Ramos (cell line): ENCODE data around the gene SMIM7.
"Not testable (repeated sequence)": the region's sequence is repeated elsewhere in the genome, so short reads cannot be mapped to it uniquely, and the experiment has no call there.

Experiments used
- in situ Hi-C: fragments of 300-500 bp; cut with MboI; formaldehyde crosslinking; loops from one replicate; pipeline ENCODE4 v1.14.3; 2022; ENCODE audit warnings: low sequenced_read_pairs; ENCODE audit not compliant: unreplicated experiment

Gene SMIM7

DNA sequence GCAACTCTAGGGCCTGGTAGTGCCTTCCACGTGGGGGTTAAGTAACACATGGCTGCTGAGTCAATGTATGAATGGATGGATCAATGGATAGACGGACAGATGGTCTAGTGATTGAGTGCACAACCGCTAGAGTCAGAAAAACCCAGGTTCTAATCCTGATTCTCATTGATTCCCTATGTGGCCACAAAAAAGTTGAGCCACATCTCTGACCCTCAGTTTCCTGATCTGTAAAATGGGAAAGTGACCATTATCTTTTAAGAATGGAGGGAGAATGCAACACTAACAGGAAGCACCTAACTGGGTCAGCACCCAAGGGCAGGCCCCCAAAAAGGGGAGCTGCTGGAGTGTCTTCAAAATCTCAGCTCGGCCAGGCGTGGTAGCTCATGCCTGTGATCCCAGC is 2.6 kb downstream of the SMIM7 start:
- in situ Hi-C loops = no loop called here

DNA sequence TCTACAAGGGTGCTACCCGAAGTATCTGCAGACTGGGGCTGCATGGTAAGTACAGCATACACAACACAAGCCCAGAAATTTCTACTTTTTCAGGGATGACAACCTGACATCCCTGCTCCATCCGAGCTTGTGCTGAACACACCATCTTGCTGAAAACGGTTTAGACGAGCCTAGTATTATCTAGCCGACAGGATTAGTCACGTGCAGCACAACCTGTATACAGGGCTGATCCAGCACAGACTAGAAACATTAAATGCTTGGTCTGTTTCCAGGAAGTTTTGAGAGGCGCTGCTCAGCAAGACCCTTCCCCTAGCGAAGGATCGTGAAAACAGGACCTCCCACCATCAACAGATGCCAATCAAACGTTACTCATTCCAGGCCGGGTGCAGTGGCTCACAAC is 4.2 kb downstream of the SMIM7 start:
- in situ Hi-C loops = no loop called here

GRCh38 chr19:16654627-16655026 is 5.3 kb downstream of the SMIM7 start:
- in situ Hi-C loops = no loop called here

DNA sequence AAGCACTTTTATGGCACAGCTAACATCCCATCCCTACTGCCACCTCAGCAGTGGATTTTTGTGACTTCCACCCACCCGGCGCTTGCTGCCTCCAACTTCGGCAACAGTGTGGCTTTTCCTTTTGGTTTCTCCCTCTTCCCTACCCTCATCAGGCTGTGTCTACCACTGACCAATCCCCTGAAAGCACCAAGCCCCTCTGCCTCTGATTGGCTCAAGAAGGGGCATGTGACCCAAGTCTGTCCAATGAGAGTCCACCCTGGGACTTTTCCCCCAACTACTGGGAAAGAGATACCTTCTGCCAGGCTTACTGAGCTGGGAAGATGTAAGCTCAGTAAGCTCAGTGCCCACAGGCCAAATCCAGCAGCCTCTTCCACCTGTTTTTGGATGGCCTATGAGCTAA is 5.8 kb downstream of the SMIM7 start:
- in situ Hi-C loops = no loop called here

GRCh38 chr19:16652854-16653253 is 7.1 kb downstream of the SMIM7 start:
- in situ Hi-C loops = no loop called here

DNA sequence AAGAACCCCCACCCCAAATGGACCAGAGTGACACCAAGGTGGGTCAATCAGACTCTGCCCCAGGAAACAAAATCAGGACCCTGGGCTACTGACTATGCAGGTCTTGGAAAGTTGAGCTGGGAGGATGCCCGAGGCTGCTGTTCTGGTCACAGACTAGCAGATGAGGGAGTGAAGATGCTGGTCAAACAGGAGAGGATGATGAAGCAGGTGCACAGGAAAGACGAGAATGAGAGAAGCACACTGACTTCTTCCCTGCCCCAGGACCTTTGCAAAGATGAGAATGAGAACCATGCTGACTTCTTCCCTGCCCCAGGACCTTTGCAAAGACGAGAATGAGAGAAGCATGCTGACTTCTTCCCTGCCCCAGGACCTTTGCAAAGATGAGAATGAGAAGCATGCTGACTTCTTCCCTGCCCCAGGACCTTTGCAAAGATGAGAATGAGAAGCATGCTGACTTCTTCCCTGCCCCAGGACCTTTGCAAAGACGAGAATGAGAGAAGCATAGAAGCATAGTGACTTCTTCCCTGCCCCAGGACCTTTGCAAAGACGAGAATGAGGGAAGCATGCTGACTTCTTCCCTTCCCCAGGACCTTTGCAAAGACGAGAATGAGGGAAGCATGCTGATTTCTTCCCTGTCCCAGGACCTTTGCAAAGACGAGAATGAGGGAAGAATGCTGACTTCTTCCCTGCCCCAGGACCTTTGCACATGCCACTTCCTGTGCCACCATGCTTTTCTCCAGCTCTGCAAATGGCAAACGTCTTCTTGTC is 8.3 kb downstream of the SMIM7 start:
- in situ Hi-C loops = not testable (repeated sequence)

DNA sequence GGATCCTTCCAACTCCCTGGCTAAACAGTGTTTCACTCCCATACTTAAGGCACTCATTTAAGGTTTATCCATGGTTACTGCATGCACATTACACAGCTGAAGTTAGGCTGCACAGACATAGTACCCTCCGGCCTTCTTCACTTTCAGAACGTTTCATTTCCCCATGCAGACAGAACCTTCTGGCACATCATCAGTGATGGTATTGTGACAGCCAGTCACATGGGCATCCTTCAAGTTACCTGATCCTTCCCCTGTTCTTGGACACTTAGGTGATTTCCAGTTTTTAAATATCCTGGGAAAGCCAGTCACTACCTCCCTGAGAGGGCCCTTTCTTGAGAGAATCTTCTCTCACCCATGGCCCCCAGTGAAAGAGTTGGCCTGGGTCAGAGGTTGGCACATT is 9.1 kb downstream of the SMIM7 start:
- in situ Hi-C loops = no loop called here

DNA sequence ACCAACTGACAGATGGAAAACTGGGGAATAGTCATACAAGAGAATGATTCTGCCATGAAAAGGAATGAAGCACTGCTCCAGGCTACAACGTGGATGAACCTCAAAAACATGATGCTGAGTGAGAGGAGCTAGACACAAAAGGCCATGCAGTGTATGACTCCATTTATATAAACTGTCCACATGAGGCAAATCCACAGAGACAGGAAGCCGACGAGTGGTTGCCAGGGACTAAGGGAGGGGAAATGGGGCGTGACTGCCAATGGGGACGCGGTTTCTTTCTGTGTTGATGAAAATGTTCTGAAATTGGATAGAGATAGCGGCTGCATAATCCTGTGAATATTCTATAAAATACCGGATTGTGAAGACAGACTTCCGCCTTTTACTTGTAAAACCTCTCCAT is 10.2 kb downstream of the SMIM7 start:
- in situ Hi-C loops = no loop called here

DNA sequence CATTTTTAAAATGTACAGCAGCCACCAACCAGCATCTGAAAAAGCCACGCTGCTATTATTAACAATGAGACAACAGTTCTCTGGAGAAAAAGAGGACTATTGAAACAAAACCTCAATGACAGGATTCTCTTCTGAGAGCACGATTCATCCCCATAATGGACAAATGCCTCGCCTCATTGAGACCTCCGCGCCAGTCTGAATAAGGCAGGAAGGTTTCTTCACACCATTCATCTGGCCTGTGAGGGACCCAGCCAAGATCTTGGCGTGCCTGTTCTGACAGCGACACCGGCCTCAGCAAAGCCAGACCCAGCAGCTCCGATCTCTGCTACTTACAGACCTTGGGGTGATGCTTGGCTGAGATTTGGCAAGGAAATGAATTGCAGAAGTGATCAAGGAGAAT is 14.8 kb downstream of the SMIM7 start:
- in situ Hi-C loops = no loop called here

DNA sequence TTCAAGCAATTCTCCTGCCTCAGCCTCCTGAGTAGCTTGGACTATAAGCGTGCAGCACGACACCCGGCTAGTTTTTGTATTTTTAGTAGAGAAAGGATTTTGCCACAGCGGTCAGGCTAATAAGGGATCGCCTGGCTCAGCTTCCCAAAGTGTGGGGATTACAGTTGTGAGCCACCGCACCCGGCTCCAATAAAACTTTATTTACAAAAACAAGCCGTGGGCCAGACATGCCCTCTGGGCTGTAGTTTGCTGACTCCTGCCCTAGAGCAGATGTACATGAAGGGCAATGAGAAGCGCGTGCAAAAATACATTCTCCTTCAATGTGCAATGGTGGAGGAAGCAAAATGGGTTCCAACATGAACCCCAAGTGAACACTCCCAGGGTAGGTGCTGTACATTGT is 18.2 kb downstream of the SMIM7 start:
- in situ Hi-C loops = no loop called here

DNA sequence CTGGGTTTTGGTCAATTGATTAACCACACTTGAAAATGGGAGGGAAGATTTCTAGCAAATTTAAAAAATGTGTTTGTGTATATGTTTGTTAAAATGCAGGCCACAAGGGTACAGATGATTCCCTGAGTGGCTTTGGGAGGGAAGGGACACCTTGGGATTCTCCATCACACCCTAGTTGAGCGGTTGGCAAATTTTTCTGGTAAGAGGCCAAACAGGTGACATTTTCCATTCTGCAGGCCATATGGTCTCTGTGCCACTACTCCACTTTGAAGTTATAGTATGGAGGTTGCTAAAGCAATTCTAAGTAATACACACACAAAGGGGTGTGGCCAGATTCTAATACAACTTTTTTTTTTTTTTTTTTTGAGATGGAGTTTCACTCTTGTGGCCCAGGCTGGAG is 19.0 kb downstream of the SMIM7 start:
- in situ Hi-C loops = no loop called here

DNA sequence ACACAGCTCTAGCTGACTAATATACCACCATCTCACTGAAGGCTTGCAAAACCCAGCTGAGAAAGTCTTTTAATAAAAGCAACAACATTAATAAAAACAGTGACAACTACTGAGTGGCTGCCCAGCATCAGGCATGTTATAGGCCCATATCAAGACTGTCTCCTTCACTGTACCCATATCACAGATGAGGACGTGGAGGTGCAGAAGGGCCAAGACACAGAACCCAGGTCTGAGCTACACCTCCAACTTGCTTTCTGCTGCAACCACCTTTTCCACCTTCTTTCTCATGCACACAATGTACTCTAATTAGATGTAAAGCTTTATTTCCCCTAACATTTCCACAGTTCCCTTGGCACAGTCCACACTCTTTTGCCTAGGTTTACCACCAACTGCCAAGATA is 21.3 kb downstream of the SMIM7 start:
- in situ Hi-C loops = no loop called here

DNA sequence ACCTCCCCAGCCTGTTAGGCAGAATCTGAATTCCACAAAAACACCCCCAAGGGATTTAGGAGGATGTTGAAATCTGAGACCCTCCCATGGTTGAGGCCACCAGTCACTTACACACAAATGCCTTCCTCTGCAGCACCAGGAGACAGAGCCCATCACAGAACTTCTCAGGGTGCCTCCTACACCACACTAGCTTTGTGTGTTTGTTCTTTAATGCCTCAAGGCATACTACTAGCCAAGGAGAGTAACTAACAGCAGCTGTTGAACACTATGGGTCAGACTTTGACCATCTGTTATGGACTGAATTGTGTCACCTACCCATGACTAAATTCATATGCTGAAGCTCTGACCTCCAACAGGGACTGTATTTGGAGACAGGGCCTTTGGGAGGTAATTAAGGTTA is 22.4 kb downstream of the SMIM7 start:
- in situ Hi-C loops = no loop called here

DNA sequence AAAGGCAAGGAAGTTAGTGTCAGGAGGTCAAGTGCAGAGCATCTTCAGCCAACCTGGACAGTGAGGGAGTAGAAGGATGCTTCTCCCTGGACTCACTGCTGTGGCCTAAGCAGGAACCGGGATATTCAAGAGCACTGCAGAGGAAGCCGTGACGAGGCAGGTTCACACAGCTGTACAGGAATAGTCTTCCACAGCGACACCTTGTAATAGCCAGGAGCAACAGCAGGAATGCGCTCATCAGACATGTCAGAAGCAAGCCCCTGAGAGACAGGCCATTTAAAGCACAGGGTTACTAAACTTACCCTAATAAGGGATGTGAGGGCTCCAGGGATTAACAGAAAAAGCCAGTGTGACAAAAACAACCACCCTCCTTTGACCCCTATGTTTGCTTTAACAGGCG is 28.5 kb downstream of the SMIM7 start:
- in situ Hi-C loops = no loop called here

DNA sequence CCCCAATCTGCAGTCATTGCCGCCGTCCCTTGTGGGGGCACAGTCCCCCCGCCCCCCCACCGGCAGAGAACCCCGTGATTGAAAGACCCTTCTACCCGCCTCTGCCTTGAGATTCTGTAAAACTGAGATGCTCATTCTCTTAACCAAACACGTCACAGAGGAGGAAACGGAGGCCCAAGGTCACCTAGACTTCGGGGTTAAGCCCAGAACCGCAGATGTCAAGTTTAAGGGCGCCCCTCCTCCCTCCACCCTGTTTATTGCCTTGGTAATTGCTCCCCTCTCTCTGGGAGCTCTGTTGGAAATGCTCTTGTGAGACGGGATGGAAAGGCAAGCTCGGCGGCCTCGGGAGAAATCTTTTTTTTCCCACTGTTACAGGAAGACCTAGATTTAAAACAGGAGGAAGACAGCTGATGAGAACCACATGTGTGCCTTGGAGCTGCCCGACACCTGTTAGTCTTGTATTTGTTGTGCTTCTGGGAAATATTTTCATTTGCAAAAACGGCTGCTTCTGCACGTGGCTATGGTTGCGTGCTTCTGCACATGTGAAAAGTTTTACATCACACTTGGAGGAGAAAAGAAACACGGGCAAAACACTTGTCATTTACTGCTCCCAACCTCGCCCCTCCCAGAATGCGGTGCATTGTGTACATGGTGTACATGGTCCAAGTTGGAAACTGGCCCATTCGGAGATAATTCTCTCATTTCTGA is 30.8 kb downstream of the SMIM7 start:
- in situ Hi-C loops = no loop called here

- in situ Hi-C loops = no loop called here
These were observed 31.6 kb downstream of the SMIM7 start, which contains the start of gene MED26 for GRCh38 chr19:16628183-16628983. MED26 (minus strand) TSS chr19:16628204; CDS start chr19:16627943, 261 bp downstream.

DNA sequence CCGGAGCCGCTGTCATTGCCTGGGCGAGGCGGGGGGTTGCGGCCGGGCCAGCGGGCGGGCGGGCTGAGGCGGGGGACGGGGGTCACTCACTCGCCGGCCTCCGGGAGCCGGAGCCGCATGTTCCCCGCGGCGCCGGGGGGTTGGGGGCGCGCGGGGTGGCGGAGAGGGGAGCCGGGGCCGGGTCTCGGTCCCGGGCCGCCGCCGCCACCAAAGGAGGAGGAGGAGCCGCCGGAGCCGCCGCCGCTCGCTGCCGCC is 32.1 kb downstream of the SMIM7 start:
- in situ Hi-C loops = no loop called here

GRCh38 chr19:16627193-16627927 is 32.6 kb downstream of the SMIM7 start:
- in situ Hi-C loops = no loop called here

GRCh38 chr19:16626796-16627192 is 33.1 kb downstream of the SMIM7 start:
- in situ Hi-C loops = no loop called here

GRCh38 chr19:16625163-16625958 is 34.6 kb downstream of the SMIM7 start:
- in situ Hi-C loops = no loop called here
